GM13976 (cell line): ENCODE results near the gene MCAT.

Source experiments
- DNase-seq: peaks from one replicate; pipeline ENCODE4 v3.0.0; 2012; ENCODE audit warnings: low spot score
- in situ Hi-C: fragments of 300-500 bp; cut with MboI; formaldehyde crosslinking; loops from one replicate; pipeline ENCODE4 v1.12.0; 2022; ENCODE audit warnings: low sequenced_read_pairs, mixed read lengths, inconsistent platforms; ENCODE audit not compliant: unreplicated experiment
- TF ChIP-seq, protein P1 (sequence below): IDR thresholded peaks from 2 replicates; pipeline ENCODE4 v1.5.1; 2012; ENCODE audit warnings: borderline replicate concordance, mild to moderate bottlenecking; ENCODE audit not compliant: insufficient read depth; ENCODE audit errors: extremely low read depth, missing control alignments, control extremely low read depth

The MCAT gene

GRCh38 chr22:43185860-43186261 lies 42.7 kb upstream of the MCAT start:
- TF ChIP-seq, protein P1, sequence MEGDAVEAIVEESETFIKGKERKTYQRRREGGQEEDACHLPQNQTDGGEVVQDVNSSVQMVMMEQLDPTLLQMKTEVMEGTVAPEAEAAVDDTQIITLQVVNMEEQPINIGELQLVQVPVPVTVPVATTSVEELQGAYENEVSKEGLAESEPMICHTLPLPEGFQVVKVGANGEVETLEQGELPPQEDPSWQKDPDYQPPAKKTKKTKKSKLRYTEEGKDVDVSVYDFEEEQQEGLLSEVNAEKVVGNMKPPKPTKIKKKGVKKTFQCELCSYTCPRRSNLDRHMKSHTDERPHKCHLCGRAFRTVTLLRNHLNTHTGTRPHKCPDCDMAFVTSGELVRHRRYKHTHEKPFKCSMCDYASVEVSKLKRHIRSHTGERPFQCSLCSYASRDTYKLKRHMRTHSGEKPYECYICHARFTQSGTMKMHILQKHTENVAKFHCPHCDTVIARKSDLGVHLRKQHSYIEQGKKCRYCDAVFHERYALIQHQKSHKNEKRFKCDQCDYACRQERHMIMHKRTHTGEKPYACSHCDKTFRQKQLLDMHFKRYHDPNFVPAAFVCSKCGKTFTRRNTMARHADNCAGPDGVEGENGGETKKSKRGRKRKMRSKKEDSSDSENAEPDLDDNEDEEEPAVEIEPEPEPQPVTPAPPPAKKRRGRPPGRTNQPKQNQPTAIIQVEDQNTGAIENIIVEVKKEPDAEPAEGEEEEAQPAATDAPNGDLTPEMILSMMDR: no peak
- DNase-seq: no peak
- in situ Hi-C loops: no loop called here

- TF ChIP-seq, protein P1: no peak
- in situ Hi-C loops: no loop called here
- no peak for DNase-seq
Observed at GRCh38 chr22:43183496-43184277, 40.5 kb upstream of the MCAT start.

DNA sequence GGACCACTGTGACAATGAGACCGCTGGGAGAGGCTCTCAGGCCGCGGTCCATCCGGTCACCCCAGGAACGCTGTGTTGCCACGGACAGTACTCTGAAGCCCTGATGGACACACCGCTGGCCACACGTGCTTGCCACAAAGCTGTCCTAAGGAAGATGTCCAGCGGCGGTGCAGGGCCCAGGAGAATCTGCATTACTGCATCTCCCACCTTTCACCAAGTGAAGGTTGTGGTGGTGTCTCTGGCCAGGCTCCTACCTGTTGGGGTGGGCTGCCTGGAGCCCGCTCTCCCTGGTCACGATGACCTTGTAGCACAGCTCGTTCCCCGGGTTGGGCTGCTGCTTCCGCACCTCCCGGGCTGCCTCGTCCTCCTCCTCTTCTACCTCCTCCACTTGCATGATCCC lies 39.5 kb upstream of the MCAT start:
- TF ChIP-seq, protein P1: no peak
- DNase-seq: no peak
- in situ Hi-C loops: no loop called here

DNA sequence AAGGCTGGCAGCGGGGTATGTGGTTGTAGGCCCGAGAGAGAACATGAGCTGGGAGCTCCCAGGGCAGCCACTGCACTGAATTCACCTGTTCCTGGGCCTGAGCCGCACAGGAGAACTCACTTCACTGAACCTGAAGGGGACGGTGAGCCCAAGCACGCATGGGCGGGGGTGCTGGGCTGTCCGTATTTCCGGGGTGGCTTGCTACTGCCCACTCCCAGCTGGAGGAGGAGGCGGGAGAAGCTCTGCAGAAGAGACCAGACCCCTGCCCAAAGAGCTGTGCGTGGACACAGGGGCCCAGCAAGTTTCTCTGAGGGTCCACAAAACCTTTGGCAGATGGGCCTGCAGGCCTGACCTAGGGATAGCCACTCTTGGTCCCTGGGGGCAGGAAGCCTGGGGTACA lies 38.9 kb upstream of the MCAT start:
- TF ChIP-seq, protein P1: no peak
- DNase-seq: no peak
- in situ Hi-C loops: no loop called here

- TF ChIP-seq, protein P1: no peak
- no peak for DNase-seq
- in situ Hi-C loops: no loop called here
Observed at GRCh38 chr22:43181321-43182076, 38.3 kb upstream of the MCAT start.

- TF ChIP-seq, protein P1: no peak
- DNase-seq: no peak
- in situ Hi-C loops: no loop called here
Observed at GRCh38 chr22:43180670-43181069, 37.5 kb upstream of the MCAT start.
